K562 (cell line): ENCODE data around the gene SPDYA. TPM values are rescaled to one million over a fixed set of nuclear protein-coding genes. Genes with fewer than 3 reads are reported as not detected.

Source experiments
- BDP1 ChIP-seq: IDR thresholded peaks from 3 replicates; pipeline ENCODE4 v1.6.1; 2011; ENCODE audit not compliant: insufficient read length, insufficient read depth
- C11orf30 ChIP-seq: fragments of 450-650 bp; IDR thresholded peaks from 2 replicates; pipeline ENCODE4 v1.6.1; 2016; ENCODE audit warnings: low read depth, mild to moderate bottlenecking
- CEBPG ChIP-seq, 3 experiments: fragments of 200-800 bp in 1 of 3; sonication (Bioruptor generic) in 1 of 3; sonication (generic) in 1 of 3; formaldehyde crosslinking in 1 of 3; IDR thresholded peaks in 2 of 3; conservative IDR thresholded peaks in 1 of 3; 2 replicates each; pipeline versions ENCODE4 v1.6.1 to v1.8.0; 2016 to 2022; ENCODE audit warnings: missing compliant biosample characterization in 2 of 3, missing genetic modification characterization in 2 of 3, mild to moderate bottlenecking in 1 of 3, missing genetic modification reagents in 1 of 3
- FIP1L1 ChIP-seq: fragments of 200-400 bp; formaldehyde crosslinking; IDR thresholded peaks from 2 replicates; pipeline ENCODE4 v1.6.1; 2018; ENCODE audit warnings: mild to moderate bottlenecking, low read depth, low read length; ENCODE audit not compliant: poor library complexity, severe bottlenecking
- GABPB2 ChIP-seq: fragments of 250-450 bp; sonication (Bioruptor Pico); conservative IDR thresholded peaks from 2 replicates; pipeline ENCODE4 v1.5.1; 2021; ENCODE audit warnings: mild to moderate bottlenecking
- JUND ChIP-seq, 2 experiments: IDR thresholded peaks; 2 replicates in 1 of 2; 3 replicates in 1 of 2; pipeline ENCODE4 v1.6.1; 2011; ENCODE audit warnings: borderline replicate concordance in 2 of 2, low read depth in 2 of 2, low read length in 2 of 2, improper control_type of control experiment in 1 of 2, missing biosample characterization in 1 of 2, missing genetic modification characterization in 1 of 2, missing genetic modification reagents in 1 of 2
- MEIS2 ChIP-seq: fragments of 450-650 bp; IDR thresholded peaks from 2 replicates; pipeline ENCODE4 v1.6.1; 2014; ENCODE audit warnings: mild to moderate bottlenecking; ENCODE audit not compliant: partially characterized antibody
- PYGO2 ChIP-seq: fragments of 450-650 bp; IDR thresholded peaks from 2 replicates; pipeline ENCODE4 v1.6.1; 2016; ENCODE audit warnings: mild to moderate bottlenecking, missing genetic modification characterization, moderate library complexity, missing compliant biosample characterization
- RBM15 ChIP-seq: fragments of 200-400 bp; formaldehyde crosslinking; IDR thresholded peaks from 2 replicates; pipeline ENCODE4 v1.6.1; 2018; ENCODE audit warnings: mild to moderate bottlenecking, low read length, moderate library complexity; ENCODE audit not compliant: insufficient read depth
- SAP30 ChIP-seq: fragments of 200-600 bp; sonication (generic); IDR thresholded peaks from 2 replicates; pipeline ENCODE4 v1.6.1; 2012; ENCODE audit warnings: borderline replicate concordance, low read depth, mild to moderate bottlenecking, moderate library complexity, low read length, control low read depth, inconsistent platforms; ENCODE audit not compliant: insufficient read depth, poor library complexity, severe bottlenecking
- SMC3 ChIP-seq: conservative IDR thresholded peaks from 2 replicates; pipeline ENCODE4 v1.6.1; 2011; ENCODE audit warnings: low read depth, low read length, improper control_type of control experiment; ENCODE audit not compliant: insufficient read depth
- TFAM ChIP-seq: fragments of 250-450 bp; sonication (Bioruptor Pico); conservative IDR thresholded peaks from 2 replicates; pipeline ENCODE4 v1.5.0; 2021; ENCODE audit warnings: mild to moderate bottlenecking, moderate library complexity
- ZNF764 ChIP-seq: fragments of 250-450 bp; sonication (Bioruptor Pico); IDR thresholded peaks from 2 replicates; pipeline ENCODE4 v1.4.0; 2020; ENCODE audit warnings: low read depth, mild to moderate bottlenecking, moderate library complexity
- polyA plus RNA-seq, 8 experiments: library from polyadenylated mRNA; depleted of rRNA in 4 of 8; stranded (reverse) in 5 of 8; unstranded in 3 of 8; fragments of >200 nt; fragmentation: Nextera tagmentation in 2 of 8; fragmentation: Illumina TruSeq in 1 of 8; extraction: Ambion mirVana in 2 of 8; extraction: Trizol in 1 of 8; gene quantifications; 2 replicates each; pipeline versions ENCODE4 v1.2.1 to v1.2.3, GENCODE V29; 2011 to 2014; ENCODE audit warnings: inconsistent platforms in 1 of 8, missing spikeins in 1 of 8
- total RNA-seq, 7 experiments: library from RNA; depleted of rRNA in 6 of 7; stranded (reverse); fragments of >200 nt in 6 of 7; fragmentation: Illumina TruSeq in 2 of 7; extraction: Trizol in 2 of 7; gene quantifications; 2 replicates each; pipeline versions ENCODE4 v1.2.1 to v1.2.3, GENCODE V29; 2011 to 2021; ENCODE audit warnings: low replicate concordance in 1 of 7
- TF ChIP-seq, protein P1 (sequence below): fragments of 250-450 bp; sonication (Bioruptor Pico); IDR thresholded peaks from 2 replicates; pipeline ENCODE4 v1.8.0; 2022; ENCODE audit warnings: inconsistent platforms
- TF ChIP-seq, protein P2 (sequence below), 2 experiments: fragments of 450-650 bp; IDR thresholded peaks; 2 replicates each; pipeline ENCODE4 v1.6.1; 2016; ENCODE audit warnings: mild to moderate bottlenecking in 2 of 2, borderline replicate concordance in 1 of 2, low read depth in 1 of 2, moderate library complexity in 1 of 2

The SPDYA gene
- total and polyA plus RNA-seq, 9 of the 15 experiments (the other 6 are each of a cell fraction or from before 2014, with no cell fraction given) = 0.05 to 1.6 (median 0.30) TPM; not detected in 1

DNA sequence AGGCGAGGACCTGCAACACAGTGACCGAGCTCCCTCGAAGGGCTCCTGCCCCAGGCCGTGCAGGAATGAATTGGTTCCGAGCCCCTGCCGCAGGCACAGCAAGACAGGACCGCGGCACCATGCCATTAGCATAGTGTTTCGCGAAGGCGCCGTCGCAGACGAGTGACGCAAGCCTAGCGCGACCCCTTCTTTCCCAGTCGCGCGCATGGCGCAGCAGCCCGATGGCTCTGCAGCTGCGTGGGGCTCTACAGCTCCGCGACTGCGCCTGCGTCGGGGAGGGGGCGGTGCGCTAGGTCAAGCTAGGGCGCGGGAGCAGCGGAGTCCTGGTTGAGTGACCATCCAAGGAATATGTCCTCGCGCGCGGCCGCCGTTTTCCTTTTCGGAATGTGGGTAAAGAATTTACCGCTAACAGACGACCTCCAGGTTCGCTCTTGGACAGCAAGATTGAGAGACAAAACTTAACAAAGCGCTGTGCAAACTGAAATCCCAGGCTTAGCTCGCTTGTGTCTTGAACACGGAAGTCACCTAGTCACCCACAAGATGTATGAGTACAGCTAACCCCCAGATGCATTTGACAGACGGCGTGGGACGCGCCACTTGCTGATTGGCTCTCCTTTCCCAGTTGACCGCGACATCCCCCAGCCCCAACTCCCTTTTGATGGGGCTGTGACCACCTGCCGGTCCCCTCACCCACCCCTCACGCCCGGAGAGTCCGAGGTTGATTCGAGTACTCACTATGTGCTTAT is 59.7 kb downstream of the SPDYA start, which contains the start of gene TRMT61B (continued):
- TF ChIP-seq, protein P1, sequence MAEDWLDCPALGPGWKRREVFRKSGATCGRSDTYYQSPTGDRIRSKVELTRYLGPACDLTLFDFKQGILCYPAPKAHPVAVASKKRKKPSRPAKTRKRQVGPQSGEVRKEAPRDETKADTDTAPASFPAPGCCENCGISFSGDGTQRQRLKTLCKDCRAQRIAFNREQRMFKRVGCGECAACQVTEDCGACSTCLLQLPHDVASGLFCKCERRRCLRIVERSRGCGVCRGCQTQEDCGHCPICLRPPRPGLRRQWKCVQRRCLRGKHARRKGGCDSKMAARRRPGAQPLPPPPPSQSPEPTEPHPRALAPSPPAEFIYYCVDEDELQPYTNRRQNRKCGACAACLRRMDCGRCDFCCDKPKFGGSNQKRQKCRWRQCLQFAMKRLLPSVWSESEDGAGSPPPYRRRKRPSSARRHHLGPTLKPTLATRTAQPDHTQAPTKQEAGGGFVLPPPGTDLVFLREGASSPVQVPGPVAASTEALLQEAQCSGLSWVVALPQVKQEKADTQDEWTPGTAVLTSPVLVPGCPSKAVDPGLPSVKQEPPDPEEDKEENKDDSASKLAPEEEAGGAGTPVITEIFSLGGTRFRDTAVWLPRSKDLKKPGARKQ (CRISPR knock-in tag) = no peak
- peak; percentile 42 for TF ChIP-seq SAP30
- TF ChIP-seq, protein P2, sequence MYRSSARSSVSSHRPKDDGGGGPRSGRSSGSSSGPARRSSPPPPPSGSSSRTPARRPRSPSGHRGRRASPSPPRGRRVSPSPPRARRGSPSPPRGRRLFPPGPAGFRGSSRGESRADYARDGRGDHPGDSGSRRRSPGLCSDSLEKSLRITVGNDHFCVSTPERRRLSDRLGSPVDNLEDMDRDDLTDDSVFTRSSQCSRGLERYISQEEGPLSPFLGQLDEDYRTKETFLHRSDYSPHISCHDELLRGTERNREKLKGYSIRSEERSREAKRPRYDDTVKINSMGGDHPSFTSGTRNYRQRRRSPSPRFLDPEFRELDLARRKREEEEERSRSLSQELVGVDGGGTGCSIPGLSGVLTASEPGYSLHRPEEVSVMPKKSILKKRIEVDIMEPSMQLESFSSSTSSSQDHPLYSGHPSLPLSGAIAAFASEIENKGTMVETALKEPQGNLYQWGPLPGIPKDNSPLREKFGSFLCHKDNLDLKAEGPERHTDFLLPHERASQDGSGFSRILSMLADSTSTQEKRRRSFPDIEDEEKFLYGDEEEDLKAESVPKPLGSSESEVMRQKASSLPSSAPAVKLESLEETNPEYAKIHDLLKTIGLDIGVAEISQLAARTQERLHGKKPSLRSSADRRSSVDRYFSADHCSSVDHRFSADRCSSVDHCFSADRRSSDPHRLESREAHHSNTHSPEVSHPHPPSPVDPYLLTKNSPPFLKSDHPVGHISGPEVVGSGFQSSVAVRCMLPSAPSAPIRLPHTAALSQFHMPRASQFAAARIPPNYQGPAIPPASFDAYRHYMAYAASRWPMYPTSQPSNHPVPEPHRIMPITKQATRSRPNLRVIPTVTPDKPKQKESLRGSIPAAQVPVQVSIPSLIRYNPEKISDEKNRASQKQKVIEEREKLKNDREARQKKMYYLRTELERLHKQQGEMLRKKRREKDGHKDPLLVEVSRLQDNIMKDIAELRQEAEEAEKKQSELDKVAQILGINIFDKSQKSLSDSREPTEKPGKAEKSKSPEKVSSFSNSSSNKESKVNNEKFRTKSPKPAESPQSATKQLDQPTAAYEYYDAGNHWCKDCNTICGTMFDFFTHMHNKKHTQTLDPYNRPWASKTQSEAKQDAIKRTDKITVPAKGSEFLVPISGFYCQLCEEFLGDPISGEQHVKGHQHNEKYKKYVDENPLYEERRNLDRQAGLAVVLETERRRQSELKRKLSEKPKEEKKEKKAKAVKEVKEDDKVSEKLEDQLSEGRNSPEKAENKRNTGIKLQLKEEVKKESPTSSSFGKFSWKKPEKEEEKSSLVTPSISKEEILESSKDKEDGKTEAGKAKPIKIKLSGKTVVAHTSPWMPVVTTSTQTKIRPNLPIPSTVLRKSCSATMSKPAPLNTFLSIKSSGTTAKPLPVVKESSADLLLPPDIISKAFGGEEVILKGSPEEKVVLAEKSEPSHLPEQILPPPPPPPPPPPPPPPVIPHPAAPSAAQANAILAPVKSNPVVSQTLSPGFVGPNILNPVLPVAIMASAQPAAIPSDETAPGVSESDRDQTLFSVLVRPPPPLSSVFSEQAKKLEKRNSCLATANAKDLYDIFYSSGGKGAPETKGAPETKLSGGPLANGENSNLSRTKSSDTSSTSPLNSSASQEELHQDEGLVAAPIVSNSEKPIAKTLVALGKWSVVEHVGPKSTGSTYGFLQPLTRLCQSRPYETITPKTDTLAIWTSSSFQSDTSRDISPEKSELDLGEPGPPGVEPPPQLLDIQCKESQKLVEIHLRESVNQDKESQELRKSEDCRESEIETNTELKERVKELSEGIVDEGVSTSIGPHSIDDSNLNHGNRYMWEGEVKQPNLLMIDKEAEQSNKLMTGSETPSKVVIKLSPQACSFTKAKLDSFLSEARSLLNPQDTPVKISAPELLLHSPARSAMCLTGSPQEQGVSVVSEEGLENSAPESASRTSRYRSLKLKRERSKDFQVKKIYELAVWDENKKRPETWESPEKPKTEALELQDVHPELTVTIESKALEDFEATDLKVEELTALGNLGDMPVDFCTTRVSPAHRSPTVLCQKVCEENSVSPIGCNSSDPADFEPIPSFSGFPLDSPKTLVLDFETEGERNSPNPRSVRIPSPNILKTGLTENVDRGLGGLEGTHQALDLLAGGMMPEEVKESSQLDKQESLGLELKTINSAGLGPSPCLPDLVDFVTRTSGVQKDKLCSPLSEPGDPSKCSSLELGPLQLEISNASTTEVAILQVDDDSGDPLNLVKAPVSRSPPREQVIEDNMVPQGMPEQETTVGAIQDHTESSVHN (IDR thresholded peaks at IDR 0.05; ENCODE audit: borderline replicate concordance in 1 of 2, low read depth in 1 of 2) = no peak
- peak; percentile 43 for TF ChIP-seq FIP1L1
- TF ChIP-seq JUND (IDR thresholded peaks at IDR 0.05; ENCODE audit: borderline replicate concordance, low read depth, low read length) = peak; percentile 74; the same call in 1 of the 2 replicates
- no peak; the same call in 2 of the 3 replicates for TF ChIP-seq JUND (tag; IDR thresholded peaks at IDR 0.05; ENCODE audit: borderline replicate concordance, low read depth, low read length)
- TF ChIP-seq GABPB2 (CRISPR knock-in tag) = 0 out of 2 replicates have a peak, but pooled peaks have one; percentile 19
- 0 out of 2 replicates have a peak, but pooled peaks have one; percentile 48 for TF ChIP-seq ZNF764
- TF ChIP-seq BDP1 = no peak
- TF ChIP-seq MEIS2 = peak; percentile 83
- peak; percentile 100 for TF ChIP-seq C11orf30
- TF ChIP-seq PYGO2 (tag) = no peak
- TF ChIP-seq SMC3 = no peak
- TF ChIP-seq TFAM (CRISPR knock-in tag) = no peak
- TF ChIP-seq RBM15 = no peak
- TF ChIP-seq CEBPG (CRISPR knock-in tag; IDR thresholded peaks at IDR 0.05) = peak; percentile 74; the same call in 1 of the 2 replicates
- peak; percentile 43 to 67; a peak in 3 of 4 replicates for TF ChIP-seq CEBPG (tag; conservative IDR thresholded peaks at IDR 0.05 in 1 of 2, IDR thresholded peaks at IDR 0.05 in 1 of 2)
